CD4-positive, alpha-beta T cell (primary cell): ENCODE data around the gene ABR. TPM values are rescaled to one million over a fixed set of nuclear protein-coding genes. Genes with fewer than 3 reads are reported as not detected.

ENCODE experiments used
- ATAC-seq: fragments of 200-7000 bp; cut with Tn5 transposase; one replicate; pipeline ENCODE4 v1.10.0; 2022; ENCODE audit warnings: mild to moderate bottlenecking; ENCODE audit not compliant: poor library complexity
- CTCF ChIA-PET: fragments of 350-600 bp; sonication (Branson Sonifier 250); formaldehyde crosslinking; loops from one replicate; lab custom pipeline; 2021; ENCODE audit warnings: antibody characterized with exemption, inconsistent platforms; lab: Charles Lee
- POLR2A ChIA-PET: fragments of 350-600 bp; sonication (Branson Sonifier 250); formaldehyde crosslinking; loops from one replicate; lab custom pipeline; 2021; ENCODE audit warnings: antibody characterized with exemption, inconsistent platforms; lab: Charles Lee
- DNase-seq, 14 experiments: peaks; one replicate each; pipeline ENCODE4 v3.0.0-alpha.2; 2013 to 2020; ENCODE audit warnings: mixed read lengths in 2 of 14
- H3K27ac ChIP-seq, 2 donors: one replicate each; pipeline versions ENCODE4 v1.5.1 to v1.7.0; 2013; ENCODE audit warnings: low read length in 2 of 2, low read depth in 1 of 2, mild to moderate bottlenecking in 1 of 2
- H3K27me3 ChIP-seq, 2 experiments: 1 replicate in 1 of 2; 2 replicates in 1 of 2; pipeline versions ENCODE4 v1.6.1 to v1.7.0; 2013; ENCODE audit warnings: low read length in 2 of 2, control low read depth in 1 of 2, mild to moderate bottlenecking in 1 of 2, moderate library complexity in 1 of 2; ENCODE audit not compliant: insufficient read depth in 2 of 2, control insufficient read depth in 1 of 2
- H3K36me3 ChIP-seq: one replicate; pipeline ENCODE4 v1.6.1; 2013; ENCODE audit warnings: low read length, control low read depth; ENCODE audit not compliant: insufficient read depth
- H3K4me1 ChIP-seq: one replicate; pipeline ENCODE4 v1.6.1; 2013; ENCODE audit warnings: low read length, control low read depth; ENCODE audit not compliant: insufficient read depth
- H3K4me3 ChIP-seq: one replicate; pipeline ENCODE4 v1.5.1; 2013; ENCODE audit warnings: mild to moderate bottlenecking, low read length, moderate library complexity
- H3K9me3 ChIP-seq, 2 experiments: 1 replicate in 1 of 2; 2 replicates in 1 of 2; pipeline versions ENCODE4 v1.6.1 to v1.7.0; 2013; ENCODE audit warnings: low read length in 2 of 2, mild to moderate bottlenecking in 2 of 2, control low read depth in 1 of 2, moderate library complexity in 1 of 2; ENCODE audit not compliant: control insufficient read depth in 1 of 2, insufficient read depth in 1 of 2
- H3K27ac Mint-ChIP-seq: one replicate; pipeline ENCODE4 v1.8.0; 2020; ENCODE audit warnings: mixed read lengths
- H3K27me3 Mint-ChIP-seq: one replicate; pipeline ENCODE4 v1.8.0; 2021; ENCODE audit warnings: mixed read lengths
- H3K36me3 Mint-ChIP-seq: one replicate; pipeline ENCODE4 v1.8.0; 2021; ENCODE audit warnings: low read depth, mixed read lengths
- H3K4me1 Mint-ChIP-seq: one replicate; pipeline ENCODE4 v1.8.0; 2021; ENCODE audit warnings: low read depth, mixed read lengths
- H3K4me3 Mint-ChIP-seq: one replicate; pipeline ENCODE4 v1.8.0; 2020; ENCODE audit warnings: mild to moderate bottlenecking, mixed read lengths
- H3K9me3 Mint-ChIP-seq: one replicate; pipeline ENCODE4 v1.8.0; 2020; ENCODE audit warnings: mixed read lengths
- CTCF ChIP-seq: fragments of 200-600 bp; IDR thresholded peaks from one replicate; pipeline ENCODE4 v1.8.0; 2022; ENCODE audit warnings: antibody characterized with exemption, mild to moderate bottlenecking
- intact Hi-C, 2 experiments: fragments of 100-400 bp; cut with DNase I in 1 of 2; cut with micrococcal nuclease in 1 of 2; formaldehyde crosslinking; loops; one replicate each; pipeline versions ENCODE4 v1.15.1 to v1.9.0; 2023 to 2025; cut with DNase I, micrococcal nuclease
- total RNA-seq, 174 experiments: library from RNA in 2 of 174; stranded (reverse) in 2 of 174; gene quantifications; one replicate each; pipeline ENCODE4 v1.2.3 and lab custom pipeline; 2021 to 2026

ABR gene
- total RNA-seq, 2 experiments from 2014 or later, result 72.4 to 74.8 TPM

DNA sequence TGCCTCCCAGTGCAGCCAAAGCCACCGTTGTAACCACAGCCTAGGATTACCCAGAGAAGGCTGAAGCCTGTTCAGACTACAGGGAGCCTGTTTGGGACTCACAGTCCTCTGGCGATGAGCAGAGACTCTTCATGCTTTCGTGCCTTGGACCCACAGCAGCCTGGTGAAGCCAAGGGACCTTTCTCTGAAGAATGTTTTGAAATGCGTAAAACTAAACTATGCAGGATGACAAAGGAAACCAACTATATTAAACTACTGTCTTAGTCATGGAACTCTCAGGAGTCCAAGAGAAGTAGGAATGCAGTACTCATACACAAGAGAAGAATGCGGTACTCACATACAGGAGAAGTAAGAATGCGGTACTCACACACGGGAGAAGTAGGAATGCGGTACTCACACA, 20.9 kb downstream of the ABR start:
- ATAC-seq, result no peak
- H3K27ac Mint-ChIP-seq, result no peak overlapping the region
- CTCF ChIA-PET, result no interaction called here
- H3K9me3 Mint-ChIP-seq, result no peaks in the 10 kb centered on the region
- no peak for DNase-seq
- TF ChIP-seq CTCF, result no peak
- Histone ChIP-seq H3K27ac (no peak overlapping the region), H3K9me3 (no peaks in the 10 kb centered on the region), H3K4me3 (no peak overlapping the region), H3K4me1 (no peaks in the 10 kb centered on the region), H3K36me3 (no peaks in the 10 kb centered on the region), H3K27me3 (no peaks in the 10 kb centered on the region)
- POLR2A ChIA-PET, result no interaction called here
- no peaks in the 10 kb centered on the region for H3K27me3 Mint-ChIP-seq
- no peaks in the 10 kb centered on the region for H3K4me1 Mint-ChIP-seq
- no peak overlapping the region for H3K4me3 Mint-ChIP-seq
- no peaks in the 10 kb centered on the region for H3K36me3 Mint-ChIP-seq
- intact Hi-C loops, result no loop called here

DNA sequence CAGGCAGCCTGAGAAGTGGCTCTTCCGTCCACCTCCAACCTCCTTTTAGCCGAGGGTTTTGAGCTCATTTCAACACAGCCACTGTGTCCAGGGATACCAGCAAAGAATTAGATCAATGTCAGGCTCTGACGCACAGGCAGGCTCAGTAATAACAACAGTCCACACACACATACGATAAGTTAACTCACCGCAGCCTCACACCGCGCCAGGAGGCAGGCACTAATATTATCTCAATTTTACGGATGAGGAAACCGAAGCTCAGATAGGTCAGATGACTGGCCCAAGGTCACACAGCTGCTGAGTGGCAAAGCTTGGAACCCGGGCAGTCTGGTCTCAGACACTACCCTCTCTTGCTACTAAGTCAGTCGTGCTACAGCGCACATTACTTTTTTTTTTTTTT, 22.9 kb downstream of the ABR start:
- TF ChIP-seq CTCF, result no peak
- H3K36me3 ChIP-seq, result no peaks in the 10 kb centered on the region
- intact Hi-C loops, result no loop called here
- DNase-seq (no peak), ATAC-seq (no peak)
- no peaks in the 10 kb centered on the region for H3K27me3 Mint-ChIP-seq
- ChIA-PET POLR2A (no interaction called here), CTCF (no interaction called here)
- H3K4me3 Mint-ChIP-seq, result no peak overlapping the region
- H3K27me3 ChIP-seq, result no peaks in the 10 kb centered on the region
- no peaks in the 10 kb centered on the region for H3K4me1 ChIP-seq
- no peaks in the 10 kb centered on the region for H3K9me3 Mint-ChIP-seq
- H3K4me1 Mint-ChIP-seq, result no peaks in the 10 kb centered on the region
- H3K9me3 ChIP-seq, result no peaks in the 10 kb centered on the region
- H3K27ac ChIP-seq, result no peak overlapping the region
- H3K36me3 Mint-ChIP-seq, result no peaks in the 10 kb centered on the region
- H3K27ac Mint-ChIP-seq, result no peak overlapping the region
- H3K4me3 ChIP-seq, result no peak overlapping the region

DNA sequence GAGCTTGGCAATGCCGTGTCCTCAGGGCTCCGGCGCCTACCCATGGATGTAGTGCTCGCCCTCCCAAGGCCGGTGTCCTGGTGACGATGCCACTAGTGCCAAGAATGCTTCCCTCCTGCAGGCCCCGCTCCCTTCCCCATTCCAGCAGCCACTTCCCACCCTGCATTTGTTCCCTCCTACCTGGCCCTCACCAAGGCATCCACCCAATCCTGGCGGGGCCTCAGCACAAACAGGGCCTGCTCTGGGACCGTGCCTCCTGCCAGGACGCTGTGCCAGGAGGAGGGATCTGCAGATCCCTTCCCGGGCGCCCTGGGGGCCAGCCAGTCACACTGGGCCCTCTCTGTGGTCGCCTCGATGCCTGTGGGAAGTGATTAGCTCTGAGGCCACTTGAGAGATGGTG, 25.1 kb downstream of the ABR start:
- ChIA-PET POLR2A (no interaction called here), CTCF (no interaction called here)
- Mint-ChIP-seq H3K27ac (no peak overlapping the region), H3K4me1 (no peaks in the 10 kb centered on the region), H3K9me3 (no peaks in the 10 kb centered on the region), H3K27me3 (no peaks in the 10 kb centered on the region), H3K36me3 (no peaks in the 10 kb centered on the region), H3K4me3 (no peak overlapping the region)
- Histone ChIP-seq H3K9me3 (no peaks in the 10 kb centered on the region), H3K4me1 (no peaks in the 10 kb centered on the region), H3K27me3 (no peaks in the 10 kb centered on the region), H3K36me3 (no peaks in the 10 kb centered on the region), H3K4me3 (no peak overlapping the region), H3K27ac (no peak overlapping the region)
- intact Hi-C loops, result no loop called here
- DNase-seq (no peak), ATAC-seq (no peak)
- TF ChIP-seq CTCF, result no peak
